Right atrium auricular region (tissue), 2 donors: ENCODE results near the gene LRCH3. TPM values are rescaled to one million over a fixed set of nuclear protein-coding genes. Genes with fewer than 3 reads are reported as not detected.

ENCODE experiments used
- DNase-seq: peaks from one replicate; pipeline ENCODE4 v3.0.0-alpha.2; 2019; ENCODE audit warnings: low spot score
- H3K27ac ChIP-seq, 2 donors: fragments of 200-600 bp; sonication (generic); 1 replicate in 1 of 2; 2 replicates in 1 of 2; pipeline ENCODE4 v1.5.1; 2016 to 2019
- H3K27me3 ChIP-seq, 2 donors: fragments of 200-600 bp; sonication (generic); one replicate each; pipeline versions ENCODE4 v1.5.1 to v1.6.0; 2017 to 2019
- H3K36me3 ChIP-seq: fragments of 200-600 bp; sonication (generic); one replicate; pipeline ENCODE4 v1.5.1; 2016
- H3K4me1 ChIP-seq, 2 donors: fragments of 200-600 bp; sonication (generic); one replicate each; pipeline versions ENCODE4 v1.5.1 to v1.6.0; 2017 to 2019
- H3K4me3 ChIP-seq, 2 donors: fragments of 200-600 bp; sonication (generic); 1 replicate in 1 of 2; 2 replicates in 1 of 2; pipeline ENCODE4 v1.5.1; 2017 to 2019; ENCODE audit warnings: mild to moderate bottlenecking in 1 of 2, moderate library complexity in 1 of 2
- H3K9me3 ChIP-seq, 2 donors: fragments of 200-600 bp; sonication (generic); one replicate each; pipeline ENCODE4 v1.5.1; 2019
- total RNA-seq, 2 donors: library from RNA; depleted of rRNA; stranded (reverse); fragments of >200 nt; gene quantifications; one replicate each; pipeline ENCODE4 v1.1.0, GENCODE V29; 2016
- TF ChIP-seq, protein P1 (sequence below), 2 donors: fragments of 200-600 bp; sonication (generic); IDR thresholded peaks; one replicate each; pipeline ENCODE4 v1.5.1; 2019; ENCODE audit warnings: antibody characterized with exemption in 2 of 2

Gene LRCH3
- total RNA-seq, 2 donors from 2014 or later, result 22.2 to 23.4 TPM

DNA sequence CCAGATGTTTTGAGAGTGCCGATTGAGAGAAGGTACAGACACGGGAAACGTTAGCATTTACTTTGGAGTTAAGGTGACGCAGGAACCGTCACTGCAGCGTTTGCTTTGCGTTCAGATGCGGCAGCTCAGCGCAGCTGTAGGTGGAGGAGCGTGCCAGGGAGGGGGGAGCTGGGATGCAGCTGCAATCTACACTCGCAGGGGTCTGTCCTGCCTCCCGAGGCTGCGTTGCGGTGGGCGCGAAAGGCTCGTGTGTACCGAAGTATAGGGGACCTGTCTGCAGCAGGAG is 41.8 kb upstream of the LRCH3 start:
- TF ChIP-seq, protein P1, sequence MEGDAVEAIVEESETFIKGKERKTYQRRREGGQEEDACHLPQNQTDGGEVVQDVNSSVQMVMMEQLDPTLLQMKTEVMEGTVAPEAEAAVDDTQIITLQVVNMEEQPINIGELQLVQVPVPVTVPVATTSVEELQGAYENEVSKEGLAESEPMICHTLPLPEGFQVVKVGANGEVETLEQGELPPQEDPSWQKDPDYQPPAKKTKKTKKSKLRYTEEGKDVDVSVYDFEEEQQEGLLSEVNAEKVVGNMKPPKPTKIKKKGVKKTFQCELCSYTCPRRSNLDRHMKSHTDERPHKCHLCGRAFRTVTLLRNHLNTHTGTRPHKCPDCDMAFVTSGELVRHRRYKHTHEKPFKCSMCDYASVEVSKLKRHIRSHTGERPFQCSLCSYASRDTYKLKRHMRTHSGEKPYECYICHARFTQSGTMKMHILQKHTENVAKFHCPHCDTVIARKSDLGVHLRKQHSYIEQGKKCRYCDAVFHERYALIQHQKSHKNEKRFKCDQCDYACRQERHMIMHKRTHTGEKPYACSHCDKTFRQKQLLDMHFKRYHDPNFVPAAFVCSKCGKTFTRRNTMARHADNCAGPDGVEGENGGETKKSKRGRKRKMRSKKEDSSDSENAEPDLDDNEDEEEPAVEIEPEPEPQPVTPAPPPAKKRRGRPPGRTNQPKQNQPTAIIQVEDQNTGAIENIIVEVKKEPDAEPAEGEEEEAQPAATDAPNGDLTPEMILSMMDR (IDR thresholded peaks at IDR 0.05), result no peak
- Histone ChIP-seq H3K36me3 (no peaks in the 10 kb centered on the region), H3K9me3 (no peaks in the 10 kb centered on the region), H3K4me1 (peaks cover 0 to 49% of the 10 kb centered on the region in 2 donors), H3K4me3 (peak overlapping the region; percentile 63 to 93), H3K27ac (peak overlapping the region; percentile 94 to 97), H3K27me3 (no peaks in the 10 kb centered on the region)
- DNase-seq, result peak; percentile 60

DNA sequence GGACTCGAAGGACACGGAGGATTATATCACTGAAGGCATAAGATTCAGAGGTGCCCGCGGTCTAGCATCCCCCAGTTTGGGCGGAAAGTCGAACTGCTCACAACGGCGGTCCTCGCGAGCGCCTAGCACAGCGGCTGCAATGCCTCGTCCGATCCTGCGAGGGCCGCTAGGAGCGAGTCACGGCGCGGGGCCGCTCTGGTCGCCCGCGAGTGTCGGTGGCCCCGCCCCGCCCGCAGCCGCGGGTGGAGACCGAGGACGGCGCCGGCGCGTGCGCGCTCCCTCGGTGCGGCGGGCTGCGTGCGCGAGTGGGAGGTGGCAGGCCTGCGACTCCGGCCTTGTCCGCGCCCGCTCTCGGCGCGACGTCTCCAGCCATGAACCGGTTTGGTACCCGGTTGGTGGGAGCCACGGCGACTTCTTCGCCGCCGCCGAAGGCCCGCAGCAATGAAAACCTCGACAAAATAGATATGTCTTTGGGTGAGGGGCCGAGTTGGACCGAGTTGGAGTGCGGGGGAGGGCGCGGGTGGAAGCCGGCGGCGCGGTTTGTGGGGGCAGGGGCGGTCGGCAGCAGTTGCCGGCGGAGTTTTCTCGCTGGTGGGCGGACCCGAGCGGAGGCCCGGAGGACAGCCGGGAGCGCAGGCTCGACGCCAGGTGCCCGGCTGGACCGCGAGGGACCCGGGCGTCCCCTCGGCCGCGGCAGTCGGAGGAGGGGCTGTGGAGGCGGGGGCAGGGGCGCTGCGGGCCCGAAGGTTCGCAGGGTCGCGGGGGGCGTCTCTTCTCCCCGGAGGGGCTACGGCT is 41.3 kb upstream of the LRCH3 start, which contains the start of gene FYTTD1:
Gene FYTTD1, plus strand, starts transcription at position 283 of the 795 bp plus-strand sequence. Its CDS starts 89 bp downstream, at position 372.
- Histone ChIP-seq H3K9me3 (no peaks in the 10 kb centered on the region), H3K36me3 (no peaks in the 10 kb centered on the region), H3K4me1 (peaks cover 0 to 51% of the 10 kb centered on the region in 2 donors), H3K27me3 (no peaks in the 10 kb centered on the region), H3K27ac (peak within 1 kb of the TSS; percentile 94 to 97), H3K4me3 (peak within 1 kb of the TSS; percentile 63 to 93)
- DNase-seq, result peak; percentile 88
- TF ChIP-seq, protein P1 (IDR thresholded peaks at IDR 0.05), result peak; percentile 11 to 62

DNA sequence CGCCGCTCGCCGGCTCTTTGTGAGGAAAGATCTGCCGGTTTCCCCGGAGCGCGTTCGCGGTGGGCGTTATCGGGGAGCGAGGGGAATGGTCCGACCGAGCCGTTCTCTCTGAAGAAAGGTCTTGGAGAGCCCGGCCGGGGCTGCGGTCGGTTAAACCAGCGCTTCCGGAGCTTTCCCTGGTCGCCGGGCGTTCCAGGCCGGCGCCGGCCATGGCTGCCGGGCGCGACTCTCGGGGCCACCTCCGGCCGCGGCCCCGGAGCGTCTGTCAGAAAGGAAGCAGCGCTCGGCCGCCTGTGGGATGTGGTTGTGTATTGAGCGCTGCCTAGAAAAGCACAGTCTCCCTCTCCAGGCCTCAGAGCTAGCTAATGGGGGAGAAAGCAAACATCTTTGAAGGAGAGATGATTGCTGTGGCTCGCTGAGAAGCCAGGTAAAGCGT is 40.6 kb upstream of the LRCH3 start:
- peaks cover 0 to 57% of the 10 kb centered on the region in 2 donors for H3K4me1 ChIP-seq

DNA sequence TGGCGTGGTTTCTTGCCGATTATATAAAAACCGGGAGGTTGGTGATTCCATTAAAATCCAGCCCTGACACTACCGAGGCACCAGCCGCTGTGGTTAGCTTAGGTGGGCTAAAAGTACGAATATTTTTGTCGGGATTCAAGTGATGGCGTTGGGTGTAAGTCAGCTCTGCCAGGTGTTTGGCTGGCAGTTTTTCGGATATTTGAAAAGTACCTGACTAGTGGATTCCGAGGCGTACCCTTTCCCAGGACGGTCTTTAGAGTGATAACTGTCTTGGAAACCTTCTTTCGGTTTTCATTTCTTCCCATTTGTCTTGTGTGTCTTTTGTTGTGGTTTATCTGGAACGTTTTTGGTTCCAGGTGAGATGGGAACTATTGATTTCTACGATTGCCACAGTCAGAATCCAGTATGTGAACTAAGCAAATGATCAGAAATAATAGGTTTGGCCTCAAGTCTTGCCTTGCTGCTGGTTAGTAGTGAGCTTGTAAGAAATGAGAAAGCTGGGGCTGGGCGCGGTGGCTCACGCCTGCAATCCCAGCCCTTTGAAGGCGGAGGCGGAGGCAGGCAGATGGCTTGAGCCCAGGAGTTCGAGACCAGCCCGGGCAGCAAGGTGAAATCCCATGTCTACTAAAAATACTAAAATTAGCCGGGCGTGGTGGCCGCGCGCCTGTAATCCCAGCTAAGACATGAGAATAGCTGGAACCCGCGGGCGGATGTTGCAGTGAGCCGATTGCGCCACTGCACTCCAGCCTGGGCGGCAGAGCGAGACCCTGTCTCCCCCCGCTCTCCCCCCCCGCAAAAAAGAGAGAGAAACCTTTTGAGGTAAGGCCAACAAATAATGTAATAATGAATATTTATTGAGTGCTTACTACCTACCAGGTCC is 40.0 kb upstream of the LRCH3 start:
- H3K36me3 ChIP-seq, result no peaks in the 10 kb centered on the region
- peaks cover 0 to 60% of the 10 kb centered on the region in 2 donors for H3K4me1 ChIP-seq
- H3K27me3 ChIP-seq, result no peaks in the 10 kb centered on the region
- peak overlapping the region; percentile 94 to 97 for H3K27ac ChIP-seq
- H3K4me3 ChIP-seq, result peak overlapping the region; percentile 63 to 93
- TF ChIP-seq, protein P1 (IDR thresholded peaks at IDR 0.05), result no peak
- peak; percentile 74 for DNase-seq
- H3K9me3 ChIP-seq, result no peaks in the 10 kb centered on the region

More for the DNA sequence above, 40.6 kb upstream of the LRCH3 start:
- Histone ChIP-seq H3K9me3 (no peaks in the 10 kb centered on the region), H3K4me3 (peak overlapping the region; percentile 63 to 93), H3K27me3 (no peaks in the 10 kb centered on the region), H3K36me3 (no peaks in the 10 kb centered on the region), H3K27ac (peak overlapping the region; percentile 94 to 97)
- DNase-seq, result peak; percentile 68
- TF ChIP-seq, protein P1 (IDR thresholded peaks at IDR 0.05), result no peak

DNA sequence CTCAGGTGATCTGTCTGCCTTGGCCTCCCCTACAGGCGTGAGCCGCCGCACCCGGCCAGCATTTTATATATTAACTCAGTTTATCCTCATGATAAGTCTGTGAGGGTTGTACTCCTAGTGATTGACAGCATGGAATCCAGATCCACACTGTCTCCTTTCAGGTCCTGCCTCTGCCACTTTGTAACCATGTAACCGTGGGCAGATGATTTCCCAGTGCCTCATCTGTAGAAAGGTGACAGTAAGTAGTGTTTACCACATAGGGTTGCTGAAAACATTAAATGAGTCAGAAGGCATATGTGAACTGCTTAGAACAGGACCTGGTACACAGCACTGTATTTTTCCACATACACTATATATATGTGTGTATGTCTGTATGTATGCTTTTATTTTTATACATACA is 38.9 kb upstream of the LRCH3 start:
- H3K4me1 ChIP-seq, result peaks cover 0 to 59% of the 10 kb centered on the region in 2 donors
- H3K9me3 ChIP-seq, result no peaks in the 10 kb centered on the region
- peaks cover 8% of the 10 kb centered on the region for H3K36me3 ChIP-seq
- peak overlapping the region; percentile 94 to 97 for H3K27ac ChIP-seq
- DNase-seq, result no peak
- TF ChIP-seq, protein P1 (IDR thresholded peaks at IDR 0.05), result no peak
- no peaks in the 10 kb centered on the region for H3K27me3 ChIP-seq
- no peak overlapping the region for H3K4me3 ChIP-seq
